ENCODE data around the gene ITPKC. TPM values are rescaled to one million over a fixed set of nuclear protein-coding genes. Genes with fewer than 3 reads are reported as not detected.

ITPKC gene
- total RNA-seq, 1 experiment from 2014 or later = 11.4 TPM

- no peak for TF ChIP-seq REST (IDR thresholded peaks at IDR 0.05; ENCODE audit: low read depth)
- TF ChIP-seq ZBTB33 (IDR thresholded peaks at IDR 0.05; ENCODE audit: extremely low read depth, insufficient replicate concordance, low read length) = no peak
- TF ChIP-seq CBX3 (IDR thresholded peaks at IDR 0.05; ENCODE audit: low read depth) = no peak
These were observed 39.8 kb upstream of the ITPKC start (continued) for GRCh38 chr19:40677156-40677555.

GRCh38 chr19:40681039-40681438, 35.9 kb upstream of the ITPKC start:
- H3K36me3 ChIP-seq (ENCODE audit: control insufficient read depth in 1 of 2, insufficient read depth in 2 of 2, low read length in 2 of 2) = peaks cover 35 to 58% of the 10 kb centered on the region in 2 experiments
- H3K4me3 ChIP-seq (replicated peaks in 1 of 2; ENCODE audit: low read depth in 1 of 2, low read length in 2 of 2) = no peak overlapping the region
- ChIA-PET POLR2A (no interaction called here), CTCF (no interaction called here), RAD21 (ENCODE audit: low non-redundant PET in 1 of 2, low total read pairs in 2 of 2, uncharacterized antibody in 2 of 2, unreplicated experiment in 2 of 2) (no interaction called here)
- H3K9me2 ChIP-seq (ENCODE audit: insufficient read depth) = no peaks in the 10 kb centered on the region
- no peak overlapping the region for H3K27ac ChIP-seq (ENCODE audit: low read depth, low read length)
- BruUV-seq (replicated peaks) = no TSS peak
- no peaks in the 10 kb centered on the region for H3K9me3 ChIP-seq (ENCODE audit: control insufficient read depth in 1 of 2, insufficient read depth in 1 of 2, low read depth in 1 of 2, low read length in 2 of 2)
- no peaks in the 10 kb centered on the region for H3K27me3 ChIP-seq (ENCODE audit: insufficient read depth, low read length)
- no peaks in the 10 kb centered on the region for H3K4me1 ChIP-seq (ENCODE audit: control insufficient read depth in 1 of 2, insufficient read depth in 2 of 2, low read length in 2 of 2)
- DNase-seq (ENCODE audit: low read depth, low spot score) (no peak), ATAC-seq (no peak)
- no peak overlapping the region for H3K4me2 ChIP-seq (ENCODE audit: low read length)
- intact Hi-C loops (cut with micrococcal nuclease) = no loop called here
- no peak overlapping the region for H2AFZ ChIP-seq (ENCODE audit: low read depth, low read length, poor library complexity, severe bottlenecking)
- H3K9ac ChIP-seq (ENCODE audit: low read length) = no peak overlapping the region
- no peak for TF ChIP-seq CBX3 (IDR thresholded peaks at IDR 0.05; ENCODE audit: low read depth)
- no peaks in the 10 kb centered on the region for H3K79me2 ChIP-seq (ENCODE audit: insufficient read depth, low read length)
- no peaks in the 10 kb centered on the region for H4K20me1 ChIP-seq (ENCODE audit: insufficient read depth)
